Immature natural killer cell (primary cell): ENCODE measurements around the gene MLXIP. TPM values are rescaled to one million over a fixed set of nuclear protein-coding genes. Genes with fewer than 3 reads are reported as not detected.
A peak's percentile ranks its signal among the peaks of the same experiment; 100 is the strongest.

Experiments
- DNase-seq, 3 donors: peaks; one replicate each; pipeline ENCODE4 v3.0.0; 2022; ENCODE audit warnings: mixed read lengths in 1 of 3
- H3K27ac Mint-ChIP-seq, 6 donors: one replicate each; pipeline ENCODE4 v1.8.0; 2020; ENCODE audit warnings: mixed read lengths in 6 of 6, mild to moderate bottlenecking in 5 of 6, inconsistent platforms in 4 of 6, moderate library complexity in 3 of 6
- H3K27me3 Mint-ChIP-seq, 3 donors: one replicate each; pipeline ENCODE4 v1.8.0; 2020 to 2021; ENCODE audit warnings: low read depth in 3 of 3, mild to moderate bottlenecking in 3 of 3, mixed read lengths in 3 of 3, moderate library complexity in 3 of 3, inconsistent platforms in 1 of 3
- H3K36me3 Mint-ChIP-seq, 3 donors: one replicate each; pipeline ENCODE4 v1.8.0; 2020; ENCODE audit warnings: mixed read lengths in 3 of 3, inconsistent platforms in 2 of 3, mild to moderate bottlenecking in 2 of 3
- H3K4me1 Mint-ChIP-seq, 2 donors: one replicate each; pipeline ENCODE4 v1.8.0; 2020; ENCODE audit warnings: inconsistent platforms in 2 of 2, mild to moderate bottlenecking in 2 of 2, mixed read lengths in 2 of 2, moderate library complexity in 1 of 2
- H3K4me3 Mint-ChIP-seq, 5 donors: one replicate each; pipeline ENCODE4 v1.8.0; 2020; ENCODE audit warnings: mild to moderate bottlenecking in 5 of 5, mixed read lengths in 5 of 5, inconsistent platforms in 3 of 5, moderate library complexity in 3 of 5
- H3K9me3 Mint-ChIP-seq, 6 donors: one replicate each; pipeline ENCODE4 v1.8.0; 2020; ENCODE audit warnings: mild to moderate bottlenecking in 6 of 6, mixed read lengths in 6 of 6, inconsistent platforms in 4 of 6, moderate library complexity in 3 of 6
- polyA plus RNA-seq, 3 donors: library from polyadenylated mRNA; unstranded; fragments of 300-500 nt; fragmentation: Illumina TruSeq; gene quantifications; one replicate each; pipeline ENCODE4 v1.2.3, GENCODE V29; 2021

MLXIP gene
- polyA plus RNA-seq, 3 donors from 2014 or later: 3.5 to 10.6 (median 4.7) TPM

- Mint-ChIP-seq H3K4me1 (peaks cover 63 to 74% of the 10 kb centered on the region in 2 donors), H3K36me3 (peaks cover 6 to 16% (median 8%) of the 10 kb centered on the region in 3 donors), H3K27ac (peak overlapping the region; percentile 44 to 88 (median 72)), H3K9me3 (no peaks in the 10 kb centered on the region), H3K4me3 (peak overlapping the region in 2 of 5 donors; percentile 1 to 42), H3K27me3 (peaks cover 0 to 4% (median 0%) of the 10 kb centered on the region in 3 donors)
- no peak for DNase-seq
These were observed 9.0 kb downstream of the MLXIP start for GRCh38 chr12:122087431-122088178.

GRCh38 chr12:122088179-122088810 lies 9.7 kb downstream of the MLXIP start:
- DNase-seq: no peak
- Mint-ChIP-seq H3K27me3 (peaks cover 0 to 2% (median 0%) of the 10 kb centered on the region in 3 donors), H3K27ac (peak overlapping the region in 5 of 6 donors; percentile 26 to 69 (median 64)), H3K9me3 (no peaks in the 10 kb centered on the region), H3K4me1 (peaks cover 56 to 68% of the 10 kb centered on the region in 2 donors), H3K4me3 (no peak overlapping the region), H3K36me3 (peaks cover 6 to 16% (median 8%) of the 10 kb centered on the region in 3 donors)

GRCh38 chr12:122089077-122089476 lies 10.5 kb downstream of the MLXIP start:
- Mint-ChIP-seq H3K36me3 (peaks cover 2 to 9% (median 4%) of the 10 kb centered on the region in 3 donors), H3K4me1 (peaks cover 49 to 62% of the 10 kb centered on the region in 2 donors), H3K27me3 (peaks cover 0 to 2% (median 0%) of the 10 kb centered on the region in 3 donors), H3K27ac (peak overlapping the region in 1 of 6 donors; percentile 67), H3K4me3 (no peak overlapping the region), H3K9me3 (no peaks in the 10 kb centered on the region)
- no peak for DNase-seq

DNA sequence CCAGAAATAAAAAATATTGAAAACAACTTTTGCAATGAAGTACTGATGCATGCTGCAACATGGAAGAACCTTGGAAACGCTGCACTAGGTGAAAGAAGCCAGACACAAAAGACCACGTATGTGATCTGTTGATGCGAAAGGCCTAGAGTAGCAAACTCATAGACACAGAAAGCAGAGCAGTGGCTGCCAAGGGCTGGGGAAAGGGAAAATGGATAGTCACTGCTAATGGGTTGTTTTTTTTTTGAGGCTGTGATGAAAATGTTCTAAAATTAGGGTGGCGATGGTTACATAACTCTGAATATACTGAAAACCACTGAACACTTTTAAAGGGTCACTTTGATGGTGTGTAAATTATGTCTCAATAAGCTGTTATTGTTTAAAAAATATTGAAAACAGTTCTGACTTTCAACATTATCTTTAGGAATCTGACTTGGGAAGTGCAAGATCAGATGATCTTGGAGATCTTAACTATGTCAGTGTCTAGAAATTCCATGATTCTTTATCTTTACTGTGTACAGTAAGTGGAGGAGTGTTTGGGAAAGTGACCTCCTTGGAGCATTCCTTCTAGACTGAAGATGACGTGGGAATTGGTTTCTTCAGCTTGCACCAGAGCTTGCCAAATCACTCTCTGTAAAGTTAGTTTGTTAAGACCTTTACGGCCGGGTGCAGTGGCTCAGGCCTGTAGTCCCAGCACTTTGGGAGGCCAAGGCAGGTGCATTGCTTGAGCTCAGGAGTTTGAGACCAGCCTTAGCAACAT lies 12.4 kb downstream of the MLXIP start:
- DNase-seq: no peak
- peaks cover 34 to 50% of the 10 kb centered on the region in 2 donors for H3K4me1 Mint-ChIP-seq
- H3K27me3 Mint-ChIP-seq: peaks cover 0 to 2% (median 1%) of the 10 kb centered on the region in 3 donors
- peaks cover 0 to 4% (median 4%) of the 10 kb centered on the region in 3 donors for H3K36me3 Mint-ChIP-seq
- H3K4me3 Mint-ChIP-seq: no peak overlapping the region
- H3K27ac Mint-ChIP-seq: peak overlapping the region in 4 of 6 donors; percentile 7 to 76 (median 22)
- H3K9me3 Mint-ChIP-seq: no peaks in the 10 kb centered on the region

- DNase-seq: no peak
- no peaks in the 10 kb centered on the region for H3K36me3 Mint-ChIP-seq
- H3K4me3 Mint-ChIP-seq: no peak overlapping the region
- H3K4me1 Mint-ChIP-seq: peaks cover 33 to 46% of the 10 kb centered on the region in 2 donors
- H3K27me3 Mint-ChIP-seq: peaks cover 0 to 4% (median 1%) of the 10 kb centered on the region in 3 donors
- H3K27ac Mint-ChIP-seq: no peak overlapping the region
- H3K9me3 Mint-ChIP-seq: no peaks in the 10 kb centered on the region
These were observed 14.7 kb downstream of the MLXIP start for GRCh38 chr12:122093098-122093883.

- H3K36me3 Mint-ChIP-seq: no peaks in the 10 kb centered on the region
- H3K27me3 Mint-ChIP-seq: peaks cover 0 to 4% (median 3%) of the 10 kb centered on the region in 3 donors
- no peak overlapping the region for H3K4me3 Mint-ChIP-seq
- no peak overlapping the region for H3K27ac Mint-ChIP-seq
- no peaks in the 10 kb centered on the region for H3K9me3 Mint-ChIP-seq
- H3K4me1 Mint-ChIP-seq: peaks cover 39 to 53% of the 10 kb centered on the region in 2 donors
- DNase-seq: no peak
These were observed 15.7 kb downstream of the MLXIP start for GRCh38 chr12:122094137-122094734.

- H3K4me1 Mint-ChIP-seq: peaks cover 39 to 54% of the 10 kb centered on the region in 2 donors
- no peak overlapping the region for H3K27ac Mint-ChIP-seq
- no peaks in the 10 kb centered on the region for H3K36me3 Mint-ChIP-seq
- H3K27me3 Mint-ChIP-seq: peaks cover 0 to 5% (median 3%) of the 10 kb centered on the region in 3 donors
- no peak overlapping the region for H3K4me3 Mint-ChIP-seq
- H3K9me3 Mint-ChIP-seq: no peaks in the 10 kb centered on the region
- no peak for DNase-seq
These were observed 16.4 kb downstream of the MLXIP start for GRCh38 chr12:122094735-122095631.

DNA sequence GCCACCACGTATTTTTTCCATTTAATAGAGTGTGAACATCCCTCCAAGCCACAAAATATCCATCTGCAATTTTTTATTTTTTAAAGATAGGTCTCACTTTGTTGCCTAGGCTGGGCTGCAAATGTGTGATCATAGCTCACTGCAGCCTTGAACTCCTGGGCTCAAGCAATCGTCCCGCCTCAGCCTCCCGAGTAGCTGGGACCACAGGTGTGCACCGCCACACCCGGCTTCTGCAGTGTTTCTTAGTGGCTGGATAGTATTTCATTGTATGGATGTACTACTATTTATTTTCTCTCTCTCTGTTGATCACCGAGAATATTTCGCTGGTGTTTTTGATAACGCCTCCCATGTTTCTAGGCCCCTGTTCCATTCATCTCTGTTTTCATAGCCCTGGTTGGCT lies 17.5 kb downstream of the MLXIP start:
- Mint-ChIP-seq H3K36me3 (no peaks in the 10 kb centered on the region), H3K9me3 (no peaks in the 10 kb centered on the region), H3K27me3 (peaks cover 0 to 7% (median 3%) of the 10 kb centered on the region in 3 donors), H3K4me1 (peaks cover 49 to 58% of the 10 kb centered on the region in 2 donors), H3K4me3 (no peak overlapping the region), H3K27ac (peak overlapping the region in 5 of 6 donors; percentile 0 to 71 (median 5))
- DNase-seq: no peak

- no peaks in the 10 kb centered on the region for H3K9me3 Mint-ChIP-seq
- no peaks in the 10 kb centered on the region for H3K36me3 Mint-ChIP-seq
- peak overlapping the region in 3 of 6 donors; percentile 67 to 76 (median 71) for H3K27ac Mint-ChIP-seq
- H3K4me1 Mint-ChIP-seq: peaks cover 55 to 56% of the 10 kb centered on the region in 2 donors
- peaks cover 0 to 7% (median 3%) of the 10 kb centered on the region in 3 donors for H3K27me3 Mint-ChIP-seq
- no peak for DNase-seq
- no peak overlapping the region for H3K4me3 Mint-ChIP-seq
These were observed 18.1 kb downstream of the MLXIP start for GRCh38 chr12:122096591-122097149.

- Mint-ChIP-seq H3K4me3 (no peak overlapping the region), H3K36me3 (no peaks in the 10 kb centered on the region), H3K9me3 (no peaks in the 10 kb centered on the region), H3K4me1 (peaks cover 58 to 64% of the 10 kb centered on the region in 2 donors), H3K27ac (peak overlapping the region in 3 of 6 donors; percentile 7 to 78 (median 59)), H3K27me3 (peaks cover 0 to 7% (median 3%) of the 10 kb centered on the region in 3 donors)
- no peak for DNase-seq
These were observed 19.0 kb downstream of the MLXIP start for GRCh38 chr12:122097584-122097926.

- Mint-ChIP-seq H3K36me3 (no peaks in the 10 kb centered on the region), H3K9me3 (no peaks in the 10 kb centered on the region), H3K4me3 (peak overlapping the region in 1 of 5 donors; percentile 61), H3K27me3 (peaks cover 0 to 7% (median 3%) of the 10 kb centered on the region in 3 donors), H3K27ac (peak overlapping the region; percentile 37 to 81 (median 66)), H3K4me1 (peaks cover 60 to 66% of the 10 kb centered on the region in 2 donors)
- DNase-seq: no peak
These were observed 19.6 kb downstream of the MLXIP start for GRCh38 chr12:122097927-122098756.
